HG02571 (cell line): ENCODE results near the gene NKIRAS1.
"Not testable (repeated sequence)": the region's sequence is repeated elsewhere in the genome, so short reads cannot be mapped to it uniquely, and the experiment has no call there.

Experiments
- ATAC-seq: cut with Tn5 transposase; IDR thresholded peaks from one replicate; pipeline ENCODE4 v1.9.1; 2021; ENCODE audit warnings: mild to moderate bottlenecking, moderate library complexity; ENCODE audit not compliant: unreplicated experiment

NKIRAS1 gene

GRCh38 chr3:23941440-23941839 lies 24.6 kb upstream of the NKIRAS1 start:
- ATAC-seq, result no peak

GRCh38 chr3:23940775-23941174 lies 24.0 kb upstream of the NKIRAS1 start:
- no peak for ATAC-seq

- ATAC-seq, result no peak
Observed at GRCh38 chr3:23938688-23939087, 21.9 kb upstream of the NKIRAS1 start.

GRCh38 chr3:23937296-23937695 lies 20.5 kb upstream of the NKIRAS1 start:
- ATAC-seq, result no peak

- no peak for ATAC-seq
Observed at GRCh38 chr3:23934253-23934652, 17.5 kb upstream of the NKIRAS1 start.

- ATAC-seq, result no peak
Observed at GRCh38 chr3:23932571-23932970, 15.8 kb upstream of the NKIRAS1 start.

GRCh38 chr3:23931597-23931996 lies 14.8 kb upstream of the NKIRAS1 start:
- ATAC-seq, result no peak

- no peak for ATAC-seq
Observed at GRCh38 chr3:23928524-23928923, 11.7 kb upstream of the NKIRAS1 start.

GRCh38 chr3:23926736-23927135 lies 9.9 kb upstream of the NKIRAS1 start:
- ATAC-seq, result no peak

- no peak for ATAC-seq
Observed at GRCh38 chr3:23926246-23926645, 9.5 kb upstream of the NKIRAS1 start.

- ATAC-seq, result no peak
Observed at GRCh38 chr3:23923786-23924185, 7.0 kb upstream of the NKIRAS1 start.

GRCh38 chr3:23921052-23921511 lies 4.3 kb upstream of the NKIRAS1 start:
- no peak for ATAC-seq

GRCh38 chr3:23920151-23920655 lies 3.4 kb upstream of the NKIRAS1 start:
- ATAC-seq, result no peak

- ATAC-seq, result no peak
Observed at GRCh38 chr3:23919628-23920027, 2.8 kb upstream of the NKIRAS1 start.

GRCh38 chr3:23918331-23918730 lies 1.5 kb upstream of the NKIRAS1 start:
- ATAC-seq, result not testable (repeated sequence)

GRCh38 chr3:23917679-23918303 lies 1.0 kb upstream of the NKIRAS1 start:
- ATAC-seq, result not testable (repeated sequence)

- ATAC-seq, result peak; percentile 32
Observed at GRCh38 chr3:23916152-23916885, 471 bp downstream of the NKIRAS1 start.

- no peak for ATAC-seq
Observed at GRCh38 chr3:23915537-23916108, 1.2 kb downstream of the NKIRAS1 start.

- no peak for ATAC-seq
Observed at GRCh38 chr3:23913873-23914743, 2.7 kb downstream of the NKIRAS1 start.

- ATAC-seq, result no peak
Observed at GRCh38 chr3:23913182-23913581, 3.6 kb downstream of the NKIRAS1 start.

GRCh38 chr3:23912335-23912734 lies 4.5 kb downstream of the NKIRAS1 start:
- not testable (repeated sequence) for ATAC-seq
